Prostate gland (tissue), 2 donors: ENCODE measurements around the gene RAD51. TPM values are rescaled to one million over a fixed set of nuclear protein-coding genes. Genes with fewer than 3 reads are reported as not detected.

ENCODE experiments used
- DNase-seq: peaks from one replicate; pipeline ENCODE4 v3.0.0-alpha.2; 2019; ENCODE audit warnings: low spot score
- H3K27ac ChIP-seq, 2 donors: fragments of 200-600 bp; sonication (generic); 2 replicates each; pipeline ENCODE4 v1.5.1; 2017 to 2019
- H3K27me3 ChIP-seq: fragments of 200-600 bp; sonication (generic); replicated peaks from 2 replicates; pipeline ENCODE4 v1.5.1; 2019; ENCODE audit not compliant: insufficient read depth
- H3K36me3 ChIP-seq, 2 donors: fragments of 200-600 bp; sonication (generic); 1 replicate in 1 of 2; 2 replicates in 1 of 2; pipeline versions ENCODE4 v1.5.1 to v1.8.1; 2017 to 2019
- H3K4me1 ChIP-seq: fragments of 200-600 bp; sonication (generic); replicated peaks from 2 replicates; pipeline ENCODE4 v1.5.1; 2019
- H3K4me3 ChIP-seq, 2 donors: fragments of 200-600 bp; sonication (generic); 2 replicates each; pipeline ENCODE4 v1.5.1; 2017 to 2019
- H3K9me3 ChIP-seq: fragments of 200-600 bp; sonication (generic); 2 replicates; pipeline ENCODE4 v1.5.1; 2017
- POLR2A ChIP-seq: fragments of 450-650 bp; IDR thresholded peaks from one replicate; pipeline ENCODE4 v1.6.1; 2016; ENCODE audit warnings: antibody characterized with exemption, mild to moderate bottlenecking
- POLR2AphosphoS5 ChIP-seq: sonication (generic); formaldehyde crosslinking; IDR thresholded peaks from one replicate; pipeline ENCODE4 v1.6.1; 2017; ENCODE audit warnings: antibody characterized with exemption
- WGBS: methylation state at CpG from one replicate; pipeline ENCODE4 v1.1.5; 2018; 5-methylcytosine and 5-hydroxymethylcytosine counted together
- intact Hi-C: fragments of 100-400 bp; cut with DNase I; formaldehyde crosslinking; loops from one replicate; pipeline ENCODE4 v1.14.2; 2022
- total RNA-seq, 2 donors: library from RNA; depleted of rRNA; stranded (reverse); fragments of >200 nt; gene quantifications; one replicate each; pipeline ENCODE4 v1.1.0, GENCODE V29; 2016
- TF ChIP-seq, protein P1 (sequence below), 4 experiments: fragments of 200-600 bp in 2 of 4; fragments of 450-650 bp in 2 of 4; sonication (generic) in 2 of 4; IDR thresholded peaks; 1 replicate in 3 of 4; 2 replicates in 1 of 4; pipeline ENCODE4 v1.5.1; 2016 to 2019; ENCODE audit warnings: antibody characterized with exemption in 4 of 4, mild to moderate bottlenecking in 2 of 4, moderate library complexity in 2 of 4

RAD51 gene
- total RNA-seq, 2 donors from 2014 or later = 0.82 to 5.1 TPM

DNA sequence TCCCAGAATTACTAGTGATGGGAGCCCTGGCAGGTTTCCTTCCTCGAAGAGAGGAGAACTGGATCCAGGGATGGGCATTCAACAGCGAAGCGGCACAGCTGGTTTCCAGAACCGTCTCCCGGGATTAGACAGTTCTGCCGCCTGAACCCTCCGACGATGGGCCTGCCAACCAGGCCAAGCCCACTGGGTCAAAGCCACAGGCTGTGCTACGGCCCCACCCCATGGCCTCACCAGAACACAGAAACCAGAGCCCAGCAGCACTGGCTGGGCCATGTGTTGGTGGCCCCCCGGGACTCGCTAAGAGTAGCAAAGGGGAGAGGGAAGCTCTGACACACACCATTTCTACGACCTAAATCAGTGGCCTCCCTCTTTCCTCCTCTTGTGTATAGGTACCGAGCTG lies 77.0 kb downstream of the RAD51 start:
- Histone ChIP-seq H3K9me3 (no peaks in the 10 kb centered on the region), H3K4me3 (no peak overlapping the region), H3K4me1 (peaks cover 26% of the 10 kb centered on the region), H3K27ac (no peak overlapping the region), H3K36me3 (peaks cover 0 to 4% of the 10 kb centered on the region in 2 donors), H3K27me3 (no peaks in the 10 kb centered on the region)
- intact Hi-C loops = no loop called here
- DNase-seq = no peak
- TF ChIP-seq POLR2A = no peak
- TF ChIP-seq, protein P1, sequence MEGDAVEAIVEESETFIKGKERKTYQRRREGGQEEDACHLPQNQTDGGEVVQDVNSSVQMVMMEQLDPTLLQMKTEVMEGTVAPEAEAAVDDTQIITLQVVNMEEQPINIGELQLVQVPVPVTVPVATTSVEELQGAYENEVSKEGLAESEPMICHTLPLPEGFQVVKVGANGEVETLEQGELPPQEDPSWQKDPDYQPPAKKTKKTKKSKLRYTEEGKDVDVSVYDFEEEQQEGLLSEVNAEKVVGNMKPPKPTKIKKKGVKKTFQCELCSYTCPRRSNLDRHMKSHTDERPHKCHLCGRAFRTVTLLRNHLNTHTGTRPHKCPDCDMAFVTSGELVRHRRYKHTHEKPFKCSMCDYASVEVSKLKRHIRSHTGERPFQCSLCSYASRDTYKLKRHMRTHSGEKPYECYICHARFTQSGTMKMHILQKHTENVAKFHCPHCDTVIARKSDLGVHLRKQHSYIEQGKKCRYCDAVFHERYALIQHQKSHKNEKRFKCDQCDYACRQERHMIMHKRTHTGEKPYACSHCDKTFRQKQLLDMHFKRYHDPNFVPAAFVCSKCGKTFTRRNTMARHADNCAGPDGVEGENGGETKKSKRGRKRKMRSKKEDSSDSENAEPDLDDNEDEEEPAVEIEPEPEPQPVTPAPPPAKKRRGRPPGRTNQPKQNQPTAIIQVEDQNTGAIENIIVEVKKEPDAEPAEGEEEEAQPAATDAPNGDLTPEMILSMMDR (IDR thresholded peaks at IDR 0.05) = no peak
- no peak for TF ChIP-seq POLR2AphosphoS5
- WGBS = 84% methylated on average over 13 of the region's 13 CpGs

DNA sequence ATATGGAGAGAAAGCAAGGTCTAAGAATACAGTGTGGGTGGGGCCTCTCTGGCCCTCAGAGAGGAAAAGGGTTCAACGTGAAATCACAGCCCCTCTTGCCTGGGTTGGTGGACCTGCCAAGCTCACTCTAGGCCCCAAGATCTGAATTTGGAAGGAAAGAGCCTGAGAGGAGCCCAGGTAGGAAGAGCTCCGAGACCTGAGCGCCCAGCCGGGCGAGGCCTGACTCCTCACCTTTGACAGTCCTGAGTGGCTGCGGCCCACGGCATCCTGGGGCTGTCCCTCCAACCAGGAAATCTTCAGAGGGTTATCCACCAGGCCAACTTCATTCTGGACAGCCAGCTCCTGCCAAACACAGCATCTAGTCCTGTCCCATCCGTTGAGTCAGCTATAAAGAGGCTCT lies 78.5 kb downstream of the RAD51 start:
- Histone ChIP-seq H3K27me3 (no peaks in the 10 kb centered on the region), H3K27ac (no peak overlapping the region), H3K36me3 (peaks cover 0 to 4% of the 10 kb centered on the region in 2 donors), H3K4me3 (no peak overlapping the region), H3K4me1 (peaks cover 26% of the 10 kb centered on the region), H3K9me3 (no peaks in the 10 kb centered on the region)
- intact Hi-C loops = no loop called here
- DNase-seq = no peak
- 91% methylated on average over 8 of the region's 8 CpGs for WGBS
- no peak for TF ChIP-seq POLR2A
- no peak for TF ChIP-seq POLR2AphosphoS5
- TF ChIP-seq, protein P1 (IDR thresholded peaks at IDR 0.05) = no peak

DNA sequence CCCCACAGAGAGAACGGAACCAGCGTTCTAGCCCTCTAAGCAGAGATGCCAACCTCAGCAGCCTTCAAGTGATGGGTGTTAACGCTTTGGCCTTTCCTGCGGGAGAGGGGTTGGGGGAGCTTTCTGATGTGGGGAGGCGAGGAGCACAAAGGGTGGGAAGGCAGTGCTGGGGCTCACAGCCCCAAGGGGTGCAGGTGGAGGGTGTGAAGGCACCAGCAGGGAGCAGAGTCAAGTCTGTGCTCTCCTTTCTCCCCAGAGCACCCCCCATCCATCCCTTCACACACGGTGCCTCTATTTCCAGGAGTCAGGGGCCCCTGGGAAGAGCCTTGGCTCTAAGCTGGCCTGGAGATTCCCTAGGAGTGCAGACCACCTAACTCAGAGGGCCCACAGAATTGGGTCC lies 78.9 kb downstream of the RAD51 start:
- WGBS = 93% methylated on average over 6 of the region's 6 CpGs
- peaks cover 23% of the 10 kb centered on the region for H3K4me1 ChIP-seq
- no peak for DNase-seq
- peaks cover 0 to 4% of the 10 kb centered on the region in 2 donors for H3K36me3 ChIP-seq
- no peak overlapping the region for H3K27ac ChIP-seq
- TF ChIP-seq POLR2A (no peak), POLR2AphosphoS5 (no peak)
- TF ChIP-seq, protein P1 (IDR thresholded peaks at IDR 0.05) = no peak
- H3K4me3 ChIP-seq = no peak overlapping the region
- intact Hi-C loops = no loop called here
- H3K27me3 ChIP-seq = no peaks in the 10 kb centered on the region
- H3K9me3 ChIP-seq = no peaks in the 10 kb centered on the region

DNA sequence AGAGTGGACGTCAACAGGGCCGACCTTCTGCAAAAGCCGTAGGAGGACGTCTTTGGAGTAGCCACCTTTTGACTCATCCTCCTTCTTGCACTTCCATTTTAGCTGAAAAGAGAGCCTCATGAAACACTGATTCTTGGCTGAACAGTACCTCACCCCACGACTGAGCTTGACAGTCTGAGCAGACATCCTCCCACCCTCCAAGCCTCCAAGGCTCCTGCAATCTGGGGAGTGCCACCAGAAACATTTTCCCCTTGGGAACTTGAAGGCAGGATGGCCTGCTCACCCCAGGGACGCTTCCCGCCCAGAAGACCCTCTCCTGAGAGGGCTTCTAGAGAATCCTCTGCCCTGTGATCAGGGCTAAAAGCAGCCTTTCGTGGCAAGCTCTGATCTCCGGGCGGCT lies 80.0 kb downstream of the RAD51 start:
- H3K27ac ChIP-seq = no peak overlapping the region
- no peak overlapping the region for H3K4me3 ChIP-seq
- H3K9me3 ChIP-seq = no peaks in the 10 kb centered on the region
- TF ChIP-seq POLR2AphosphoS5 (no peak), POLR2A (no peak)
- TF ChIP-seq, protein P1 (IDR thresholded peaks at IDR 0.05) = no peak
- H3K27me3 ChIP-seq = no peaks in the 10 kb centered on the region
- intact Hi-C loops = no loop called here
- H3K4me1 ChIP-seq = peaks cover 14% of the 10 kb centered on the region
- H3K36me3 ChIP-seq = peaks cover 4% of the 10 kb centered on the region in 2 donors
- no peak for DNase-seq
- 94% methylated on average over 10 of the region's 10 CpGs for WGBS

DNA sequence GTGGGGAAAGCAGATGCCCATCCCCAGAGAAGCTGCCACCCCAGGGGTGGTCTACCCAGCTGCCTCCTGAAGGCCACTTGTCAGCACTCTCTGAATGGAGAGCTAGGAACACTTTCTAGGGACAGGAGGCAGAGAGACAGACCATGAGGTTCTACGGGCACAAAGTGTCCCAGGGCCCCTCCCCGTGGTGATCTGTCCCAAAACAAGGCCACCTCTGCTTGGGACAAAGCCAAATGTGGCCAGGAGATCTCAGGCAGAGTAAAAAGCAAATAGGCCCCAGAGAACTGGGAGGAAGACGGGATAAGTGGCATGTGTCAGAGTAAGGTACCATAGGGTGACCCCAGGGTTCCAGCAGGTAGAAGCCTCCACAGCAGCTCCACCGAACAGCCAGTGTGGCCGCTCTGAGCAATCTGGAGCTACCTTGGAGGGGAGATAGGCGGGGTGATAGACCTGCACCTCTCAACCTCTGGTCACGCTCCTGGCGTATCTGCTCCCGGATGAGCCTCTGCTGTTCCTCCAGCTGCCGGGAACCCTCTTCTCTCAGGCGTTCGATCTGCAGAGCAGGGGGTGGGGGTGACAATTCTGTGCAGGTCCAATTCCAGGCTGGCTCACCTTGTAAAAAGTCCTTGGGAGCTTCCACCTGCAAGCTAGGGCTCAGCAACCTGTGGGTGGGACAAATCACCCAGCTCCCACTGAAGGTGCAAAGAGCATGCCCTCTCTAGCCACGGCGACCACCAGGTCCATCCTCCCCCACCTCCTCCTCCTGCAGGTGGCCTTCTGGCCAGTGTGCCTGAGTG lies 81.0 kb downstream of the RAD51 start:
- TF ChIP-seq POLR2A (no peak), POLR2AphosphoS5 (no peak)
- TF ChIP-seq, protein P1 (IDR thresholded peaks at IDR 0.05) = no peak
- H3K4me3 ChIP-seq = no peak overlapping the region
- peaks cover 4% of the 10 kb centered on the region in 2 donors for H3K36me3 ChIP-seq
- no peaks in the 10 kb centered on the region for H3K27me3 ChIP-seq
- H3K4me1 ChIP-seq = peaks cover 6% of the 10 kb centered on the region
- peak overlapping the region; percentile 72 to 77 for H3K27ac ChIP-seq
- no peaks in the 10 kb centered on the region for H3K9me3 ChIP-seq
- no peak for DNase-seq
- intact Hi-C loops = no loop called here
- WGBS = 87% methylated on average over 14 of the region's 14 CpGs
